ENCODE results near the gene STXBP3. TPM values are rescaled to one million over a fixed set of nuclear protein-coding genes. Genes with fewer than 3 reads are reported as not detected.

The STXBP3 gene
- total RNA-seq, 1 experiment from 2014 or later: 30.3 TPM

DNA sequence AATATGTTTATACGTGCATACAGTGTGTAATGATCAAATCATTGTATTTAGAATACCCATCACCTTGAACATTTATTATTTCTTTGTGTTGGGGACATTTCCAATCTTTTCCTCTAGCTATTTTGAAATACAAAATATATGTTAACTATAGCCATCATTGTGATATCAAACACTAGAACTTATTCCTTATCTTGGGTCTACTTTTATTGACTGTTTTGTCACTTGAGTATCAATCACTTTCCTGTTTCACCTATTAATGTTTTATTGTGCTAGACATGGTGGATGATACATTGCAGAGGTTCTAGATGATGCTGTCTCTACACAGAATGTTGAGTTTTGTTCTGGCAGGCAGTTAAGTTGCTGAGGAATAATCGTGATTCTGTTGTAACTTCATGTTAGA lies 45.9 kb downstream of the STXBP3 start:
- TF ChIP-seq, protein P1, sequence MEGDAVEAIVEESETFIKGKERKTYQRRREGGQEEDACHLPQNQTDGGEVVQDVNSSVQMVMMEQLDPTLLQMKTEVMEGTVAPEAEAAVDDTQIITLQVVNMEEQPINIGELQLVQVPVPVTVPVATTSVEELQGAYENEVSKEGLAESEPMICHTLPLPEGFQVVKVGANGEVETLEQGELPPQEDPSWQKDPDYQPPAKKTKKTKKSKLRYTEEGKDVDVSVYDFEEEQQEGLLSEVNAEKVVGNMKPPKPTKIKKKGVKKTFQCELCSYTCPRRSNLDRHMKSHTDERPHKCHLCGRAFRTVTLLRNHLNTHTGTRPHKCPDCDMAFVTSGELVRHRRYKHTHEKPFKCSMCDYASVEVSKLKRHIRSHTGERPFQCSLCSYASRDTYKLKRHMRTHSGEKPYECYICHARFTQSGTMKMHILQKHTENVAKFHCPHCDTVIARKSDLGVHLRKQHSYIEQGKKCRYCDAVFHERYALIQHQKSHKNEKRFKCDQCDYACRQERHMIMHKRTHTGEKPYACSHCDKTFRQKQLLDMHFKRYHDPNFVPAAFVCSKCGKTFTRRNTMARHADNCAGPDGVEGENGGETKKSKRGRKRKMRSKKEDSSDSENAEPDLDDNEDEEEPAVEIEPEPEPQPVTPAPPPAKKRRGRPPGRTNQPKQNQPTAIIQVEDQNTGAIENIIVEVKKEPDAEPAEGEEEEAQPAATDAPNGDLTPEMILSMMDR (IDR thresholded peaks at IDR 0.05; ENCODE audit: unreplicated experiment): no peak
- no peak overlapping the region for H3K27ac Mint-ChIP-seq (ENCODE audit: unreplicated experiment)
- no peak overlapping the region for H3K4me3 Mint-ChIP-seq (ENCODE audit: low read depth, unreplicated experiment)
- no peak for DNase-seq
- intact Hi-C loops (cut with micrococcal nuclease; ENCODE audit: unreplicated experiment): no loop called here
- H3K36me3 Mint-ChIP-seq (ENCODE audit: insufficient read depth, unreplicated experiment): peaks cover 9% of the 10 kb centered on the region
- peaks cover 6% of the 10 kb centered on the region for H3K9me3 Mint-ChIP-seq (ENCODE audit: low read depth, unreplicated experiment)
- BruUV-seq (replicated peaks): no TSS peak
- no peaks in the 10 kb centered on the region for H3K4me1 Mint-ChIP-seq (ENCODE audit: low read depth, unreplicated experiment)
- no peaks in the 10 kb centered on the region for H3K27me3 Mint-ChIP-seq (ENCODE audit: unreplicated experiment)
- CTCF ChIA-PET: interaction anchor here (0.6 kb wide), 1 partner anchor 112 kb away, joined by 7 read pairs; no protein-coding TSS in a partner anchor

DNA sequence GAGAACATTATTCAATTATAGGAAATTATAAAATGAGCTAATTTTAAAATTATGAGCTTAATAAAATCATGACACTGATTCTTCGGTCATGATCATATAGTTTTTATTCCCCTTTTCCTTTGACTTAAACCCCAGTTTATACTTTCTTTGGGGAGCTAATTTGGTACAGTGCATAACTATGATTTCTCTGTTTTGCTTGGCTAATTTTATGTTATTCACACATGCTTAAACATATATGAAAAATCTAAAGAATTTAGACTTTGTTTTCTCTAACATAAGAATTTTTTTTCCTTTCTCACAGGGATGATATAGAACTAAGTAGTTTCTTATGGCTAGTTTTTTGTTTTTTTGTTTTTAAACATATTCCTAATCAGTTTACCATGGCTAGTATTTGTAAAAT lies 52.5 kb downstream of the STXBP3 start:
- Mint-ChIP-seq H3K4me1 (ENCODE audit: low read depth, unreplicated experiment) (no peaks in the 10 kb centered on the region), H3K36me3 (ENCODE audit: insufficient read depth, unreplicated experiment) (peaks cover 4% of the 10 kb centered on the region), H3K4me3 (ENCODE audit: low read depth, unreplicated experiment) (no peak overlapping the region), H3K9me3 (ENCODE audit: low read depth, unreplicated experiment) (no peaks in the 10 kb centered on the region), H3K27ac (ENCODE audit: unreplicated experiment) (no peak overlapping the region), H3K27me3 (ENCODE audit: unreplicated experiment) (no peaks in the 10 kb centered on the region)
- BruUV-seq (replicated peaks): no TSS peak
- TF ChIP-seq, protein P1 (IDR thresholded peaks at IDR 0.05; ENCODE audit: unreplicated experiment): no peak
- DNase-seq: no peak
- CTCF ChIA-PET: no interaction called here
- intact Hi-C loops (cut with micrococcal nuclease; ENCODE audit: unreplicated experiment): no loop called here

DNA sequence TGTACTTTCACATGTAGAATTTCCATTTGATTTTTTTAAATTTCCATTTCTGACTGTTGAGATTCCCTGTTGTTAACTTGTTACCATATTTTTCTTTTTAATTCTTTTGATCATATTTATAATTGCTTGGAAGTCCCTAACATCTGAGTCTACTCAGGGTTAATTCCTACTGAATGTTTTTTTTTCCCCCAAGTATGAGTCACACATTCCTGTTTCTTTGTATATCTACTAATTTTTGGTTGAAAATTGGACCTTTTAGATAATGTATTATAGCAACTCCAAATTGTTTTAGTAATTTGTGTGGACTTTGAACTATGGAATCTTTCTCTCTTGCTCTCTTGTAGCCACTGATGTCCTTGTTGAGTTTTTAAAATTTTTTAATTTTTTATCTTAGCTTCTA lies 54.6 kb downstream of the STXBP3 start:
- CTCF ChIA-PET: no interaction called here
- Mint-ChIP-seq H3K27me3 (ENCODE audit: unreplicated experiment) (no peaks in the 10 kb centered on the region), H3K27ac (ENCODE audit: unreplicated experiment) (no peak overlapping the region), H3K4me1 (ENCODE audit: low read depth, unreplicated experiment) (no peaks in the 10 kb centered on the region), H3K36me3 (ENCODE audit: insufficient read depth, unreplicated experiment) (peaks cover 5% of the 10 kb centered on the region), H3K4me3 (ENCODE audit: low read depth, unreplicated experiment) (no peak overlapping the region), H3K9me3 (ENCODE audit: low read depth, unreplicated experiment) (no peaks in the 10 kb centered on the region)
- no peak for DNase-seq
- no TSS peak for BruUV-seq (replicated peaks)
- TF ChIP-seq, protein P1 (IDR thresholded peaks at IDR 0.05; ENCODE audit: unreplicated experiment): no peak
- intact Hi-C loops (cut with micrococcal nuclease; ENCODE audit: unreplicated experiment): no loop called here

DNA sequence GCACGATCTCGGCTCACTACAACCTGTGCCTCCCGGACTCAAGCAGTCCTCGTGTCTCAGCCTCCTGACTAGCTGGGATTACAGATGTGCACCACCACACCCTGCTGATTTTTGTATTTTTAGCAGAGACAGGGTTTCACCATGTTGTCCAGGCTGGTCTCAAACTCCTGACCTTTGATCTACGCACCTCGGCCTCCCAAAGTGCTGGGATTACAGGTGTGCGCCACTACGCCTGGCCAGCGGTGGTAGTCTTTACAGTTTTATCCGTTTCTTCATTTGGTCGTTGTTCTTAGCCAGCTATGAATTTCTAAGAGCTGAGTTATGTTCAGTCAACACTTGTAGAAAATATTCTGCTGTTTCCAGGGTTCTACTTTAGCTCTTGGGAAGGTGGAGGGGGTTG lies 57.1 kb downstream of the STXBP3 start:
- intact Hi-C loops (cut with micrococcal nuclease; ENCODE audit: unreplicated experiment): no loop called here
- TF ChIP-seq, protein P1 (IDR thresholded peaks at IDR 0.05; ENCODE audit: unreplicated experiment): no peak
- Mint-ChIP-seq H3K27me3 (ENCODE audit: unreplicated experiment) (no peaks in the 10 kb centered on the region), H3K36me3 (ENCODE audit: insufficient read depth, unreplicated experiment) (peaks cover 5% of the 10 kb centered on the region), H3K27ac (ENCODE audit: unreplicated experiment) (no peak overlapping the region), H3K9me3 (ENCODE audit: low read depth, unreplicated experiment) (no peaks in the 10 kb centered on the region), H3K4me3 (ENCODE audit: low read depth, unreplicated experiment) (no peak overlapping the region), H3K4me1 (ENCODE audit: low read depth, unreplicated experiment) (no peaks in the 10 kb centered on the region)
- BruUV-seq (replicated peaks): no TSS peak
- DNase-seq: no peak
- CTCF ChIA-PET: no interaction called here
